K562 (cell line): ENCODE data around the gene ITPRIP. TPM values are rescaled to one million over a fixed set of nuclear protein-coding genes. Genes with fewer than 3 reads are reported as not detected.
A peak's percentile ranks its signal among the peaks of the same experiment; 100 is the strongest.

Experiments used
- ATAC-seq: fragments of 200-7000 bp; cut with Tn5 transposase; 3 replicates; pipeline ENCODE4 v1.9.1; 2020; ENCODE audit warnings: moderate library complexity
- BruUV-seq: library from RNA; stranded (reverse); fragments of 400-500 nt; replicated peaks from 2 replicates; lab custom pipeline; 2021; lab: Mats Ljungman, UMichigan
- CTCF ChIA-PET: fragments of 300-600 bp; formaldehyde crosslinking; extraction: SDS; loops from one replicate; lab custom pipeline; 2021; ENCODE audit warnings: low intra/inter-chr PET ratio; lab: Yijun Ruan, JAX
- POLR2A ChIA-PET: fragments of 300-600, 350-650 bp; sonication (Branson Sonifier 250); formaldehyde crosslinking; extraction: SDS; loops from one replicate; lab custom pipeline; 2021; ENCODE audit warnings: antibody characterized with exemption, inconsistent platforms; lab: Yijun Ruan, JAX
- DNase-seq, 4 experiments: peaks; one replicate each; pipeline versions ENCODE4 v3.0.0 to v3.0.0-alpha.2; 2011 to 2018; ENCODE audit warnings: low spot score in 3 of 4, mixed read lengths in 3 of 4; ENCODE audit errors: extremely low read depth in 1 of 4
- FAIRE-seq: peaks from 2 replicates; lab custom pipeline; 2011; peaks lifted over from hg19 to GRCh38; lab: Jason Lieb, UNC
- H2AFZ ChIP-seq: 2 replicates; pipeline ENCODE4 v1.6.0; 2011; ENCODE audit warnings: low read depth, low read length, control low read depth, inconsistent platforms
- H3K27ac ChIP-seq: fragments of 200-600 bp; 3 replicates; pipeline ENCODE4 v1.8.0; 2011; ENCODE audit warnings: low read depth, mild to moderate bottlenecking, control low read depth, inconsistent platforms, low read length, moderate library complexity, mixed read lengths; ENCODE audit errors: extremely low read depth
- H3K27me3 ChIP-seq, 2 experiments: fragments of 300-600 bp in 1 of 2; 2 replicates in 1 of 2; 3 replicates in 1 of 2; pipeline versions ENCODE4 v1.6.0 to v1.8.0; 2011; ENCODE audit warnings: inconsistent platforms in 2 of 2, low read length in 2 of 2, mild to moderate bottlenecking in 1 of 2, mixed read lengths in 1 of 2, moderate library complexity in 1 of 2; ENCODE audit not compliant: control insufficient read depth in 2 of 2, insufficient read depth in 2 of 2
- H3K36me3 ChIP-seq: fragments of 300-600 bp; 3 replicates; pipeline ENCODE4 v1.8.0; 2011; ENCODE audit warnings: mild to moderate bottlenecking, low read length, inconsistent platforms; ENCODE audit not compliant: control insufficient read depth, insufficient read depth
- H3K4me1 ChIP-seq, 2 experiments: fragments of 200-600 bp in 1 of 2; replicated peaks in 1 of 2; 2 replicates in 1 of 2; 3 replicates in 1 of 2; pipeline versions ENCODE4 v1.5.1 to v1.8.0; 2011; ENCODE audit warnings: inconsistent platforms in 2 of 2, low read length in 2 of 2, mild to moderate bottlenecking in 1 of 2, mixed read lengths in 1 of 2, moderate library complexity in 1 of 2; ENCODE audit not compliant: control insufficient read depth in 2 of 2, insufficient read depth in 2 of 2
- H3K4me2 ChIP-seq: 2 replicates; pipeline ENCODE4 v1.6.1; 2011; ENCODE audit warnings: low read length, control low read depth, inconsistent platforms, mixed read lengths; ENCODE audit not compliant: insufficient read depth
- H3K4me3 ChIP-seq: fragments of 200-600 bp; sonication (generic), shearing (Covaris generic); 2 replicates; pipeline ENCODE4 v1.5.1; 2016; ENCODE audit warnings: control low read depth, inconsistent platforms
- H3K79me2 ChIP-seq: fragments of 200-600 bp; 3 replicates; pipeline ENCODE4 v1.8.0; 2011; ENCODE audit warnings: low read length, inconsistent platforms; ENCODE audit not compliant: control insufficient read depth, insufficient read depth
- H3K9ac ChIP-seq, 2 experiments: 2 replicates each; pipeline versions ENCODE4 v1.6.0 to v1.6.1; 2011; ENCODE audit warnings: low read depth in 2 of 2, low read length in 2 of 2, control low read depth in 1 of 2, inconsistent platforms in 1 of 2, mild to moderate bottlenecking in 1 of 2, mixed read lengths in 1 of 2; ENCODE audit not compliant: insufficient read depth in 1 of 2
- H3K9me1 ChIP-seq: one replicate; pipeline ENCODE4 v1.6.0; 2011; ENCODE audit warnings: inconsistent platforms, mild to moderate bottlenecking, low read length, moderate library complexity; ENCODE audit not compliant: control insufficient read depth, insufficient read depth
- H3K9me3 ChIP-seq: replicated peaks from 2 replicates; pipeline ENCODE4 v1.5.1; 2011; ENCODE audit warnings: low read depth, low read length, inconsistent platforms; ENCODE audit not compliant: control insufficient read depth, insufficient read depth
- H4K20me1 ChIP-seq: replicated peaks from 2 replicates; pipeline ENCODE4 v1.6.1; 2011; ENCODE audit warnings: low read length, inconsistent platforms, mixed read lengths; ENCODE audit not compliant: control insufficient read depth, insufficient read depth
- ATF3 ChIP-seq, 2 experiments: fragments of 450-650 bp in 1 of 2; sonication (generic) in 1 of 2; formaldehyde crosslinking in 1 of 2; IDR thresholded peaks in 1 of 2; conservative IDR thresholded peaks in 1 of 2; 2 replicates each; pipeline versions ENCODE4 v1.6.1 to v1.8.1; 2016 to 2023; ENCODE audit warnings: mild to moderate bottlenecking in 2 of 2, moderate library complexity in 2 of 2, inconsistent platforms in 1 of 2, missing genetic modification reagents in 1 of 2
- FOSL1 ChIP-seq: fragments of 200-800 bp; sonication (Bioruptor generic); conservative IDR thresholded peaks from 2 replicates; pipeline ENCODE4 v1.6.1; 2016; ENCODE audit warnings: missing genetic modification characterization, missing compliant biosample characterization
- NR2C2 ChIP-seq, 2 experiments: fragments of 200-800 bp in 1 of 2; sonication (Bioruptor generic) in 1 of 2; sonication (generic) in 1 of 2; formaldehyde crosslinking in 1 of 2; IDR thresholded peaks; 2 replicates each; pipeline versions ENCODE4 v1.6.1 to v1.8.0; 2016 to 2022; ENCODE audit warnings: mild to moderate bottlenecking in 1 of 2, missing compliant biosample characterization in 1 of 2, missing genetic modification characterization in 1 of 2, missing genetic modification reagents in 1 of 2
- ZBTB17 ChIP-seq: fragments of 450-650 bp; formaldehyde crosslinking; IDR thresholded peaks from 2 replicates; pipeline ENCODE4 v1.4.0; 2020; ENCODE audit warnings: mild to moderate bottlenecking
- WGBS: fragments of 100-300 bp; shearing (Covaris generic); methylation state at CpG from one replicate; pipeline ENCODE4 v1.1.6; 2016; ENCODE audit warnings: low coverage, mixed read lengths; ENCODE audit not compliant: insufficient coverage; ENCODE audit errors: missing lambda C conversion rate; 5-methylcytosine and 5-hydroxymethylcytosine counted together
- in situ Hi-C: fragments of 300-500 bp; cut with MboI; formaldehyde crosslinking; loops from 4 replicates; pipeline ENCODE4 v1.15.0; 2018; ENCODE audit warnings: inconsistent platforms, mixed read lengths
- intact Hi-C: fragments of 100-400 bp; cut with micrococcal nuclease; formaldehyde crosslinking; loops from 2 replicates; pipeline ENCODE4 v1.14.2; 2022
- polyA plus RNA-seq, 8 experiments: library from polyadenylated mRNA; depleted of rRNA in 4 of 8; stranded (reverse) in 5 of 8; unstranded in 3 of 8; fragments of >200 nt; fragmentation: Nextera tagmentation in 2 of 8; fragmentation: Illumina TruSeq in 1 of 8; extraction: Ambion mirVana in 2 of 8; extraction: Trizol in 1 of 8; gene quantifications; 2 replicates each; pipeline versions ENCODE4 v1.2.1 to v1.2.3, GENCODE V29; 2011 to 2014; ENCODE audit warnings: inconsistent platforms in 1 of 8, missing spikeins in 1 of 8
- total RNA-seq, 7 experiments: library from RNA; depleted of rRNA in 6 of 7; stranded (reverse); fragments of >200 nt in 6 of 7; fragmentation: Illumina TruSeq in 2 of 7; extraction: Trizol in 2 of 7; gene quantifications; 2 replicates each; pipeline versions ENCODE4 v1.2.1 to v1.2.3, GENCODE V29; 2011 to 2021; ENCODE audit warnings: low replicate concordance in 1 of 7

The ITPRIP gene
- total and polyA plus RNA-seq, 9 of the 15 experiments (the other 6 are each of a cell fraction or from before 2014, with no cell fraction given), result 4.4 to 28.5 (median 10.9) TPM

DNA sequence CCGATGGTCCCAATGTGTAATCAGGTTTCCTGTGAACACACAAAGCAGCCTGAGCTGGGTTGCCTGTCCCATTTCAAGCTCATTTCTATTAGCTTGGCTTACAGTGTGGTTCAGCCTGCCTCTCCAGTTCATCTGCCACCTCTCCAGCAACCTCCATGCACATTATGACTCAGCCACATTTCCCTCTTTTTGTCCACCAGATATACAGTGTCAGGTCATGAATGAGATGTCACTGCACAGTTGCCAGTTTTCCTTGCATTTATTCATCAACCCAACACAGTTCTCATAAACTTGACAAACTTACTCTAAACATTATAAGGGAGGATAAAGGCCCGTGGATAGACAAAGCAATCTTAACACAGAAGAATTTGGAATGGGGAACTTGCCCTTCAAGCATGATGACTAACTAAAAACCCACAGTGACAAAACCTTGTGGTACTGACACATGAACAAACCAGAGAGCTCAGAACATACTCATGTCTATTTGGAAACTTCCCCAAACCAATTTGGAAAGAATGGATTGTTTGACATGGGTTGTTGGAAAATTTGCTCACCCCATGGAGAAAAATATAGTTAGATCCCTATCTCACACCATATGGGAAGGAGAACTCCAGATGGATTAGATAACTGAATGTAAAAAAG lies 12.9 kb upstream of the ITPRIP start:
- Histone ChIP-seq H3K79me2 (peaks cover 3% of the 10 kb centered on the region), H3K36me3 (no peaks in the 10 kb centered on the region; the same call in 2 of the 3 replicates), H3K9me1 (no peaks in the 10 kb centered on the region), H3K27me3 (no peaks in the 10 kb centered on the region)
- ATAC-seq, result no peak
- no peak for DNase-seq
- peak; percentile 40; the same call in 1 of the 2 replicates for TF ChIP-seq ATF3 (IDR thresholded peaks at IDR 0.05)
- no peak for TF ChIP-seq ATF3 (CRISPR knock-in tag; conservative IDR thresholded peaks at IDR 0.05)
- no peak for TF ChIP-seq ZBTB17 (CRISPR knock-in tag)
- TF ChIP-seq FOSL1 (tag), result peak; percentile 62
- TF ChIP-seq NR2C2 (CRISPR knock-in tag; IDR thresholded peaks at IDR 0.05), result no peak
- no peak for TF ChIP-seq NR2C2 (tag; IDR thresholded peaks at IDR 0.05)
- TF ChIP-seq, all 486 proteins: peak for 2
- POLR2A ChIA-PET, result interaction anchor here (1.0 to 3.0 kb wide), 2 partner anchors 17 to 46 kb away, joined by 3 to 9 read pairs; no protein-coding TSS in a partner anchor
- H3K9ac ChIP-seq, result no peak overlapping the region
- no TSS peak for BruUV-seq
- WGBS, result 7% methylated on average over 2 of the region's 2 CpGs
- H4K20me1 ChIP-seq, result no peaks in the 10 kb centered on the region
- FAIRE-seq, result no peak
- H3K27ac ChIP-seq, result no peak overlapping the region
- H3K4me1 ChIP-seq, result peaks cover 11 to 40% of the 10 kb centered on the region in 2 experiments
- H3K4me2 ChIP-seq, result no peak overlapping the region; the same call in 1 of the 2 replicates
- CTCF ChIA-PET, result interaction anchor here (1.2 to 7.1 kb wide), 2 partner anchors 60 to 76 kb away, joined by 3 to 63 read pairs; no protein-coding TSS in a partner anchor
- H2AFZ ChIP-seq, result no peak overlapping the region
- in situ Hi-C loops (no loop called here), intact Hi-C loops (loop anchor here (5.0 kb wide), 3 partner anchors 229 to 464 kb away; partner anchors contain the start of gene SFR1)
- H3K9me3 ChIP-seq, result no peaks in the 10 kb centered on the region
- no peak overlapping the region for H3K4me3 ChIP-seq
